Heart right ventricle (tissue), 16 donors: ENCODE data around the gene DHODH. TPM values are rescaled to one million over a fixed set of nuclear protein-coding genes. Genes with fewer than 3 reads are reported as not detected.
"Not testable (repeated sequence)": the region's sequence is repeated elsewhere in the genome, so short reads cannot be mapped to it uniquely, and the experiment has no call there.

Source experiments
- ATAC-seq, 8 donors: fragments of 200-7000 bp; cut with Tn5 transposase; one replicate each; pipeline ENCODE4 v1.9.1; 2020; ENCODE audit warnings: mild to moderate bottlenecking in 8 of 8, moderate library complexity in 8 of 8, moderate number of reproducible peaks in 1 of 8
- DNase-seq, 2 donors: peaks; one replicate each; pipeline ENCODE4 v3.0.0-alpha.2; 2020
- H3K27ac ChIP-seq, 10 donors: fragments of 200-600 bp; sonication (generic) in 2 of 10; one replicate each; pipeline versions ENCODE4 v1.5.0 to v1.8.0; 2020 to 2022; ENCODE audit warnings: mild to moderate bottlenecking in 3 of 10
- H3K27me3 ChIP-seq, 7 donors: fragments of 200-600 bp; one replicate each; pipeline ENCODE4 v1.8.0; 2021 to 2022; ENCODE audit warnings: mild to moderate bottlenecking in 2 of 7
- H3K36me3 ChIP-seq, 9 donors: fragments of 200-600 bp; sonication (generic) in 1 of 9; one replicate each; pipeline versions ENCODE4 v1.5.0 to v1.8.0; 2020 to 2022; ENCODE audit warnings: mild to moderate bottlenecking in 2 of 9
- H3K4me1 ChIP-seq, 9 donors: fragments of 200-600 bp; sonication (generic) in 1 of 9; one replicate each; pipeline versions ENCODE4 v1.5.0 to v1.8.0; 2020 to 2022; ENCODE audit warnings: mild to moderate bottlenecking in 4 of 9
- H3K4me3 ChIP-seq, 10 donors: fragments of 200-600 bp; sonication (generic) in 2 of 10; one replicate each; pipeline versions ENCODE4 v1.5.0 to v1.8.0; 2020 to 2022; ENCODE audit warnings: mild to moderate bottlenecking in 7 of 10, moderate library complexity in 2 of 10
- H3K9me3 ChIP-seq, 11 donors: fragments of 200-600 bp in 10 of 11; sonication (generic) in 2 of 11; one replicate each; pipeline versions ENCODE4 v1.5.0 to v1.8.0; 2013 to 2022; ENCODE audit warnings: mild to moderate bottlenecking in 2 of 11, control low read depth in 1 of 11, moderate library complexity in 1 of 11
- CTCF ChIP-seq, 9 donors: fragments of 200-600 bp; sonication (generic) in 2 of 9; IDR thresholded peaks; one replicate each; pipeline versions ENCODE4 v1.5.0 to v1.8.0; 2021 to 2022; ENCODE audit warnings: antibody characterized with exemption in 9 of 9, mild to moderate bottlenecking in 5 of 9, moderate library complexity in 1 of 9
- WGBS, 2 donors: extraction: QIAGEN DNeasy Blood & Tissue Kit; methylation state at CpG; one replicate each; pipeline ENCODE4 v1.1.7; 2013; ENCODE audit warnings: inconsistent platforms in 1 of 2; 5-methylcytosine and 5-hydroxymethylcytosine counted together
- intact Hi-C, 10 donors: fragments of 100-400 bp; cut with DNase I; formaldehyde crosslinking; loops; one replicate each; pipeline versions ENCODE4 v1.11.1 to v1.14.2; 2022
- polyA plus RNA-seq, 2 donors: library from polyadenylated mRNA; stranded (reverse); fragments of 200-250 nt; gene quantifications; one replicate each; pipeline ENCODE4 v1.2.3, GENCODE V29; 2013
- total RNA-seq, 10 donors: library from RNA; stranded (reverse); fragmentation: NEBNext Ultra II Directional in 3 of 10; extraction: Animal tissue kit (Norgen Biotek cat#: 25700) in 3 of 10; gene quantifications; one replicate each; pipeline versions ENCODE4 v1.2.1 to v1.2.4, GENCODE V29; 2021 to 2023
- donor health status: Arrhythmogenic right ventricular cardiomyopathy.
- donor health status: ischemic (EF 13 %, LVEDD 7.1; RV severe dilation, severe dysfunction).
- donor health status: healthy with polysubstance abuse.
- donor health status: DM: no; HTN: yes; CAD: no.
- donor health status: DM: no; HTN: no; CAD: no.
- donor health status: ischemic (EF 25% LVEDD 6.9; RV normal size, moderate dysfunction).
- donor health status: ischemic (EF 25% LVEDD 5.7; RV mildly dilated, moderate dysfunction).
- donor health status: healthy.
- donor health status: DM: yes; HTN: yes; CAD: no.
- donor health status: Ischemic cardiomyopathy.
- donor health status: ischemic (EF 35%, LVEDD 5.7; RV mildly dilated, moderate dysfunction).
- donor health status: nonischemic (EF 11% LVEDD 7.7; RV severe dilation, severe dysfunction).
- donor health status: DM: yes; HTN: yes; CAD: no.
- donor health status: PGD.
- donor health status: ischemic (EF 29% LVEDD 5.4; RV normal size, mild dysfunction).
- donor health status: nonischemic (EF 23%, LVEDD 6.1; RV moderate dilation, normal function).

Gene DHODH
- total and polyA plus RNA-seq, 12 donors = 6.1 to 12.6 (median 8.3) TPM

GRCh38 chr16:72055911-72056310 lies 47.4 kb downstream of the DHODH start:
- Histone ChIP-seq H3K4me3 (no peak overlapping the region), H3K9me3 (no peaks in the 10 kb centered on the region), H3K36me3 (no peaks in the 10 kb centered on the region), H3K27me3 (no peaks in the 10 kb centered on the region), H3K27ac (no peak overlapping the region), H3K4me1 (peaks cover 0 to 18% (median 0%) of the 10 kb centered on the region in 9 donors)
- ATAC-seq = no peak
- no peak for DNase-seq
- intact Hi-C loops = no loop called here
- WGBS, 2 donors = 85 to 91% methylated on average over 4 of the region's 4 CpGs
- TF ChIP-seq CTCF (IDR thresholded peaks at IDR 0.05) = no peak

- H3K9me3 ChIP-seq, H3K4me3 ChIP-seq, H3K27me3 ChIP-seq, intact Hi-C loops, DNase-seq, H3K27ac ChIP-seq, H3K4me1 ChIP-seq, H3K36me3 ChIP-seq: not testable (repeated sequence)
- peak in 4 of 8 donors; percentile 60 to 78 (median 76) for ATAC-seq
- 68% methylated on average over 1 of the region's 6 CpGs; no CpG with 5 or more reads in 1 of the 2 donors for WGBS, 2 donors
Measured at GRCh38 chr16:72057313-72057712, 48.8 kb downstream of the DHODH start.

- H3K27me3 ChIP-seq, DNase-seq, H3K27ac ChIP-seq, H3K9me3 ChIP-seq, intact Hi-C loops, H3K36me3 ChIP-seq, H3K4me1 ChIP-seq, H3K4me3 ChIP-seq: not testable (repeated sequence)
- WGBS, 2 donors = 64 to 74% methylated on average over 5 to 6 of the region's 7 CpGs
- ATAC-seq = peak in 4 of 8 donors; percentile 24 to 59 (median 50)
Measured at GRCh38 chr16:72059060-72059459, 50.5 kb downstream of the DHODH start.

GRCh38 chr16:72060405-72060804 lies 51.9 kb downstream of the DHODH start:
- WGBS, 2 donors = 90 to 92% methylated on average over 9 of the region's 9 CpGs
- H3K4me3 ChIP-seq = no peak overlapping the region
- TF ChIP-seq CTCF (IDR thresholded peaks at IDR 0.05) = no peak
- intact Hi-C loops = no loop called here
- H3K27me3 ChIP-seq = no peaks in the 10 kb centered on the region
- H3K36me3 ChIP-seq = peaks cover 0 to 3% (median 0%) of the 10 kb centered on the region in 9 donors
- H3K27ac ChIP-seq = no peak overlapping the region
- no peaks in the 10 kb centered on the region for H3K4me1 ChIP-seq
- H3K9me3 ChIP-seq = no peaks in the 10 kb centered on the region
- DNase-seq (no peak), ATAC-seq (no peak)

GRCh38 chr16:72061564-72061963 lies 53.0 kb downstream of the DHODH start:
- ATAC-seq (no peak), DNase-seq (no peak)
- Histone ChIP-seq H3K9me3 (no peaks in the 10 kb centered on the region), H3K36me3 (peaks cover 0 to 3% (median 0%) of the 10 kb centered on the region in 9 donors), H3K4me1 (peaks cover 0 to 1% (median 0%) of the 10 kb centered on the region in 9 donors), H3K27ac (no peak overlapping the region), H3K4me3 (no peak overlapping the region), H3K27me3 (no peaks in the 10 kb centered on the region)
- TF ChIP-seq CTCF (IDR thresholded peaks at IDR 0.05) = no peak
- WGBS, 2 donors = 96 to 100% methylated on average over 1 of the region's 1 CpG
- intact Hi-C loops = no loop called here
